Large intestine (tissue), 3 donors: ENCODE measurements around the gene FRMPD2. TPM values are rescaled to one million over a fixed set of nuclear protein-coding genes. Genes with fewer than 3 reads are reported as not detected.
"Not testable (repeated sequence)": the region's sequence is repeated elsewhere in the genome, so short reads cannot be mapped to it uniquely, and the experiment has no call there.

ENCODE experiments used
- DNase-seq, 2 donors: peaks; one replicate each; pipeline versions ENCODE4 v3.0.0 to v3.0.0-alpha.2; 2013
- H3K27ac ChIP-seq: one replicate; pipeline ENCODE4 v1.5.1; 2013; ENCODE audit warnings: low read length
- H3K27me3 ChIP-seq: 2 replicates; pipeline ENCODE4 v1.6.1; 2013; ENCODE audit warnings: low read length; ENCODE audit not compliant: control insufficient read depth, insufficient read depth
- H3K36me3 ChIP-seq: 2 replicates; pipeline ENCODE4 v1.6.1; 2013; ENCODE audit warnings: low read length; ENCODE audit not compliant: control insufficient read depth, insufficient read depth
- H3K4me1 ChIP-seq: one replicate; pipeline ENCODE4 v1.6.1; 2013; ENCODE audit warnings: low read length; ENCODE audit not compliant: control insufficient read depth, insufficient read depth
- H3K4me3 ChIP-seq: one replicate; pipeline ENCODE4 v1.5.1; 2013; ENCODE audit warnings: low read length
- H3K9me3 ChIP-seq: one replicate; pipeline ENCODE4 v1.6.1; 2013; ENCODE audit warnings: mild to moderate bottlenecking, low read depth, low read length, moderate library complexity; ENCODE audit not compliant: control insufficient read depth
- WGBS: methylation state at CpG from one replicate; pipeline ENCODE4 v1.1.5; 2013; ENCODE audit warnings: low lambda C conversion rate; ENCODE audit not compliant: insufficient coverage; 5-methylcytosine and 5-hydroxymethylcytosine counted together
- polyA plus RNA-seq: library from polyadenylated mRNA; unstranded; fragments of 120-200 nt; gene quantifications from one replicate; pipeline ENCODE4 v1.2.1, GENCODE V29; 2013

Gene FRMPD2
- polyA plus RNA-seq, 1 donor: 0.06 TPM

DNA sequence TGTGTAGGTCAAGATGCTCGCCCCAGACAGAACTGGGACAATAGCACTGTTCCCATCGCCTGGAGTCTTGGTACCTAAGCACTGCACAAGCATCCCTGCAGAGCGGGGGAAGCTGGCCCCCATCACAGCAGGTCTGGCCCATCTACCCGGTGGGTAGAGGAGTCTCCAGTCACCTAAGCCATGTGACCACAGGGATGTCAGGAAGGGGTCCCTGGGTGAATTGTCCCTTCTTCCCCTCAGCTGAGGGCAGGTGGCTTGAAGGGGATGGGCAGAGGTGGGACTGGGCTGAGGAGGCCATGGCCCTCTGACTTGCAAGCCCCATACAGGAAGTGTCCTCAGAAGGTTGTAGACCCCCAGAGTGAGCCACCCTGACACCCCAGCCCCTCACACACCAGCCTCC lies 39.7 kb downstream of the FRMPD2 start:
- no peaks in the 10 kb centered on the region for H3K4me1 ChIP-seq
- no peak overlapping the region for H3K4me3 ChIP-seq
- H3K9me3 ChIP-seq: no peaks in the 10 kb centered on the region
- no CpG with 5 or more reads among the region's 4 CpGs for WGBS
- no peaks in the 10 kb centered on the region for H3K36me3 ChIP-seq
- H3K27ac ChIP-seq: no peak overlapping the region
- DNase-seq: no peak
- H3K27me3 ChIP-seq: no peaks in the 10 kb centered on the region

DNA sequence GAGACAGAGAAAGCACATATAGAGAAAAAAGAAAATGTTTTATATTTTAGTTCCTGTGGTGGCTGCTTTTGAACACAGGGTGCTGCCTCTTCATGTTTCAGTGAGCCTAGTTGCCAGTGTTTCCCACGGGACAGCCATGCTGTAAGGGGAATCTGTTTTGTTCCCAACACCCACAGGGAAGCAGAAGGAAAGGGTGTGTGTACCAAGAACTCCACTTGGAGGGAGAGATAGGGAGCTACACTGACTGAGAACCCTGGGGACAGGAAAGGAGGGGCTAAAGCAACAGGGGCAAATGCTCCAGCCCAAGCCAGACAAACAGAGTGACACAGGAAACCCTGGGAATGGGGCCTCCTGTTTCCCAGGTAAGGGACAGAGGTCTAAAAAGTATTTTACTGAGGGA lies 40.2 kb downstream of the FRMPD2 start:
- Histone ChIP-seq H3K4me3 (no peak overlapping the region), H3K4me1 (no peaks in the 10 kb centered on the region), H3K36me3 (no peaks in the 10 kb centered on the region), H3K27me3 (no peaks in the 10 kb centered on the region), H3K9me3 (no peaks in the 10 kb centered on the region), H3K27ac (no peak overlapping the region)
- DNase-seq: no peak
- no CpG with 5 or more reads among the region's 1 CpG for WGBS

DNA sequence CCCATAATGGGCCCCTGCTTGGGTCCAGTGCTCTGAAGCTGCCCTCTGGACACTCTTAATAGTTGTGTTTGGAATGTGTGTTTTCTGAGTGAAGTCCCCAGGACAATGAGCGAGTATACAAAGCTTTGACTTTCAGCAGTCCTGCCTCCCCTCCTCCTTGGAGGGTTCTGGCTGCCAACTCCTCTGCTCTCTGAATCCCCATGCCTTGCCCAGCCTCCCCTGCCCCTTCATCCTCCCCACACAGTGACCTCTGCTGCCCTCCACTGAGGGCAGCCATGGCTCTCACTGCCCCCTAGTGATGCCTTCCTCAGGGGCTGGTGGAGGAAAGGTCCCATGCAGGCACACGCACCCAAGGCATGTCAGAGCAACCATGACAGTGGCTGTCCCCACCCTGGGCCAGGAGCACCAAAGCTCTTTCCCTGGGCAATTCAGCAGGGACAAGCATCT lies 40.9 kb downstream of the FRMPD2 start:
- Histone ChIP-seq H3K36me3 (no peaks in the 10 kb centered on the region), H3K4me1 (no peaks in the 10 kb centered on the region), H3K9me3 (no peaks in the 10 kb centered on the region), H3K4me3 (no peak overlapping the region), H3K27ac (no peak overlapping the region), H3K27me3 (no peaks in the 10 kb centered on the region)
- WGBS: no CpG with 5 or more reads among the region's 2 CpGs
- DNase-seq: no peak

DNA sequence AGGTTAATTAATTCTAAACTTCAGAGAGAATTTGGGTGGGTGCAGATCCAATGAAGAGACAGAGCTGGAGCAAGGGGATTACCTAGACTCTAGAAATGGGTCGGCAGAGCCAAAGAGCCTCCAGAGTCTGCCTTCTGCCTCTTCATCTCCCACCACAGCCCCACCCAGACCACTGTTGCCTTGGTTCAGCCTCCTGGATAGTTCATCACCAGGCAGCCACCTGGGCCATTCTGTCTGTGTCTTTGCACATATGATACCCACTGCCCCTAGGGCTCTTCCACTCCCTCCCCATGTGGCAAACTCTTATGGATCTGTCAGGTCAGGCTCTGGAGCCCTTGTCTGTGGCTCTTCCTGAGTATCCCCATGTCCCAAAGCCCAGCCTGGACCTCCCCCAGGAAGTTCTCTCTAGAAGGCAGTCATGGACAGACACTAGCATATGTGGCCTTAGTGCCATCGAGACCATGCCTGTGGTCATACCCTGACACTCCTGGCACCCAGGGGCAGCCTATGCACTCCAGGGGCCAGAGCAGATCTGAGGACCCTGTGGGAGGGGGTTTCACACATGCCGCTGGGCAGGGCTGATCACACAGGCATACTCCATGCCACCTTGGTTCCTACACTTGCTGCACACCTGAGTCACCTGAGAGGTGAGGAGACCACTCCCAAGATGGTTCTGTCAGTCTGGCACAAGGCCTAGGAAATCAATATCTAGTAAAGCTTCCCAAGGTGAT lies 41.6 kb downstream of the FRMPD2 start:
- no CpG with 5 or more reads among the region's 3 CpGs for WGBS
- H3K27ac ChIP-seq: no peak overlapping the region
- no peak overlapping the region for H3K4me3 ChIP-seq
- H3K36me3 ChIP-seq: no peaks in the 10 kb centered on the region
- H3K9me3 ChIP-seq: no peaks in the 10 kb centered on the region
- H3K27me3 ChIP-seq: no peaks in the 10 kb centered on the region
- no peak for DNase-seq
- H3K4me1 ChIP-seq: no peaks in the 10 kb centered on the region

DNA sequence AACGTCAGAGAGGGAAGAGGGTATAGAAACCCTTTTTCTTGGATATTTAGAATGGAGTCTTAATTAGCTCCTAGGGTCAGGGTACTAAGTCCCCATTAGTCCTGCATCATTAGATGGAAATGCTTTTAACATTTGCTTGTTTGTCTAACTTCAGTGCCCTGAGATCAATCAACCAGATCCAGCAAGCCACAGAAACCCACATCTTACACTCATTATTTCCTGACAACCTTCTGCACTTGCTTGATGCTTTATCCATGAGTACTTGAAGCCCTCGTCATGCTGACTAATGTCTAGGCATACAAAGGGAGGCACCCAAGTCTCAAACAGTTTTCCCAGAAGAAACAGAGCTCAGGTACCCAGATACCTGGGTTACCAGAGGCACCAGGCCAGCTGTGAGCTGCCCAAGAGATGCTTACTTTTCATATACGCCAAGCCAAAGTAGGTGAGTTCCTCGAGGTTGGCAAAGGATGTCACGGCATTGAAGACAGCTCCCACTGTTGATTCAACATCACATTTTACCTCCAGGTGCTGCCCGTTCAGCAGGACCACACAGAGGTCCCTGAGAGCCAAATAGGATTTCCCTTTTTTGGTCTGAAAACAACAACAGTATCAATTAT lies 42.7 kb downstream of the FRMPD2 start:
- peaks cover 4% of the 10 kb centered on the region for H3K27me3 ChIP-seq
- no peak overlapping the region for H3K4me3 ChIP-seq
- DNase-seq: no peak
- WGBS: no CpG with 5 or more reads among the region's 6 CpGs
- H3K9me3 ChIP-seq: no peaks in the 10 kb centered on the region
- no peaks in the 10 kb centered on the region for H3K4me1 ChIP-seq
- H3K36me3 ChIP-seq: no peaks in the 10 kb centered on the region
- H3K27ac ChIP-seq: no peak overlapping the region

DNA sequence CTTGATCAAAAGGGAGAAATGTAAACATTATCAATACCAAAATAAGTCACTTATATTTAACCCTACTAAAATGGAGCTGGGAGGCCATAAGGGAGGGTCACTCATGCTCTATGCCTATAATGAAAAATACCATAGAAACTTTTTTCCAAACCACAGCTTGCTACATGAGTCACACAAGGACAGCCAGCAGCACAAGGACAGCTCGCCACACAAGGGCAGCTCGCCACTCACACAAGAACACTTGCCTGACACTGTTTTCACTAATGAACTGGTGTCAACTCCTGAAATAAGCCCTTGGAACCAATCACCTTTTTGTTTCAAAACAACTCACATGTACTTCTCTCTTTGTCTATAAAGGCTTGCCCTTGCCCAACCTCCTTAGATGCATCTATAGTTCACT lies 43.3 kb downstream of the FRMPD2 start:
- no peak for DNase-seq
- no peak overlapping the region for H3K27ac ChIP-seq
- peaks cover 4% of the 10 kb centered on the region for H3K27me3 ChIP-seq
- WGBS: no CpG with 5 or more reads among the region's 2 CpGs
- no peak overlapping the region for H3K4me3 ChIP-seq
- no peaks in the 10 kb centered on the region for H3K36me3 ChIP-seq
- H3K9me3 ChIP-seq: no peaks in the 10 kb centered on the region
- H3K4me1 ChIP-seq: no peaks in the 10 kb centered on the region

DNA sequence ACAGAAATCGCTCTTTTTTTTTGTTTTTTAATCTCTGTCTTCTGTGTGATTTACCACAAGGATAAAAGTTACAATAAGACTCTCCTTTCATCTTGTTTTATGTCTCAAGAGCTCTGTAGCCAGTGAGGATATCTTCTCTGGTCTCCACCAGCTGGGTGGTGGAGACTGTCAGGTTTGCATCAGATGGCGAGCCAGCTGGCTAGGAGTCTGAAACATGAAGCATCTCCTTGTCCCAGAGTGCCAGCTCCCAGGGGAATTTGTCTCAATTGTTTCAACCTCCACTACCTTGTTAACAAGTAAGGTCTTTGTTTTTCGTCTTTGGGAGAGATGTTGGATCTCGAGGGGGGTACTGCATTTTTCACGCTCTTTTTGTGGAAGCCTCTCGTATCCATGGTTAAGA lies 47.3 kb downstream of the FRMPD2 start:
- H3K27ac ChIP-seq: no peak overlapping the region
- no peaks in the 10 kb centered on the region for H3K9me3 ChIP-seq
- no peak for DNase-seq
- no peaks in the 10 kb centered on the region for H3K4me1 ChIP-seq
- no peaks in the 10 kb centered on the region for H3K36me3 ChIP-seq
- H3K4me3 ChIP-seq: no peak overlapping the region
- WGBS: 100% methylated on average over 1 of the region's 6 CpGs
- peaks cover 17% of the 10 kb centered on the region for H3K27me3 ChIP-seq

DNA sequence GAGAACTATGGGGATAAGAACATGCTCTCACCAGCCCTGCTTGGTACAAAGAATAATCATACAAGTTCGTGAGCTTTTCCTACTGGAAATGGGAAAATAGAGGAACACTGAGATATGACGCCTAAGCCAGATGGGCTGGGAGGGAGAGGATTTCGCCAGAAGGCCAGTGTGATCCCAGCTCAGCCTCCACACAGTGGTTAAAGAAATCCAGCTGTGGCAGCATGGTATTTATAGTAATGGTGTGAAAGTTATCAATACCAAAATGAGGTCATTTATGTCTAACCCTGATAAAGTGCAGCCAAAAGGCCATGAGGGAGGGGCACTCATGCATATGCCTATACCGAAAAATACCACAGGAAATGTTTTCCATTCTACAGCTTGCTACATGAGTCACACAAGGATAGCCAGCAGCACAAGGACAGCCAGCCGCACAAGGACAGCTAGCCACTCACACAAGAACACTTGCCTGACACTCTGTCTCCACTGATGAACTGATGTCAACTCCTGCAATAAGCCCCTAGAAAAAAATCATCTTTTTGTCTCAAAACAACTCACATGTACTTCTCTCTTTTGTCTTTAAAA lies 49.4 kb downstream of the FRMPD2 start:
- no CpG with 5 or more reads among the region's 5 CpGs for WGBS
- Histone ChIP-seq H3K4me1 (no peaks in the 10 kb centered on the region), H3K36me3 (no peaks in the 10 kb centered on the region), H3K27ac (no peak overlapping the region), H3K27me3 (peaks cover 17% of the 10 kb centered on the region), H3K9me3 (no peaks in the 10 kb centered on the region), H3K4me3 (no peak overlapping the region)
- no peak for DNase-seq

DNA sequence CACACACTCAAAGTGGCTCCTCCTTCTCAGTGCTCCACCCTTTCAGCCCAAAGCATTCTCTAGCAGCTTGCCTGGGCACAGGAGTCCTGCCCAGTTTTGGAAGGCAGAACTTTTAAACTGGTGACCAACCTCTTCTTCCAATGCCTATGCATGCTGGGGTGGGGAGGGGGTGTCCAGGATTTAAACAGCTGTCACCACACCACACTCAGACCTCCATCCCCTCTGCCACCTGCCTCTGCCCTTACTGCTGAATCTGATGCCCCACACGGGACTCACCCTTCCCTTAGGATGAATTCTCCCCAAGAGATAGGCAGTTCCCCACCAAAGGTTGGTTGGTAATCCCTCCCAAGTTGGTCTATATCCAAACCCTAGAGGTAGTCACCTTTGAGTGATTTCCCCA lies 50.2 kb downstream of the FRMPD2 start:
- peaks cover 17% of the 10 kb centered on the region for H3K27me3 ChIP-seq
- no peaks in the 10 kb centered on the region for H3K4me1 ChIP-seq
- no peak overlapping the region for H3K27ac ChIP-seq
- WGBS: no CpG with 5 or more reads among the region's 1 CpG
- DNase-seq: no peak
- H3K36me3 ChIP-seq: no peaks in the 10 kb centered on the region
- no peak overlapping the region for H3K4me3 ChIP-seq
- H3K9me3 ChIP-seq: no peaks in the 10 kb centered on the region

DNA sequence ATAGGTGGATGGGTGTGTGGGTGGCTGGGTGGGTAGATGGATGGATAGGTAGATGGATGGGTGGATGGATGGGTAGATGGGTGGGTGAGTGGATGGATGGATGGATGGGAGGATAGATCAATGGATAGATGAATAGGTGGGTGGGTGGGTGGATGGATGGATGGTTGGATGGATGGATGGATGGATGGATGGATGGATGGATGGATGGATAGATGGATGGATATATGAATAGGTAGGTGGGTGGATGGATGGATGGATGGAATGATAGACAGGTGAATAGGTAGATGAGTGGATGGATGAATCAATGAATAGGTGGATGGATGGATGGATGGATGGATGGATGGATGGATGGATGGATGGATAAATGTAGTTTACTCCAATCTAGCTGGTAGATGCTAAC lies 52.7 kb downstream of the FRMPD2 start:
- Histone ChIP-seq H3K4me3 (no peak overlapping the region), H3K4me1 (no peaks in the 10 kb centered on the region), H3K36me3 (no peaks in the 10 kb centered on the region), H3K27me3 (peaks cover 13% of the 10 kb centered on the region), H3K27ac (no peak overlapping the region), H3K9me3 (no peaks in the 10 kb centered on the region)
- no peak for DNase-seq

DNA sequence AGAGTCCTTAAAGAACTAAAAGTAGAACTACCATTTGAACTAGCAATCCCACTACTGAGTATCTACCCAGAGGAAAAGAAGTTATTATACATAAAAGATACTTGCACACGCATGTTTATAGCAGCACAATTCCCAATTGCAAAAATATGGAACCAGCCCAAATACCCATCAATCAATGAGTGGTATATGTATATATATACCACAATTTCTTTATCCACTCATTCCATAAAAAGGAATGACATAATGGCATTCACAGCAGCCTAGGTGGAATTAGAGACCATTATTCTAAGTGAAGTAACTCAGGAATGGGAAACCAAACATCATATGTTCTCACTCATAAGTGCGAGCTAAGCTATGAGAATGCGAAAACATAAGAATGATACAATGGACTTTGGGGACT lies 53.5 kb downstream of the FRMPD2 start:
- not testable (repeated sequence) for H3K4me3 ChIP-seq, DNase-seq, H3K4me1 ChIP-seq, H3K27ac ChIP-seq, H3K36me3 ChIP-seq, H3K9me3 ChIP-seq
- peaks cover 13% of the 10 kb centered on the region for H3K27me3 ChIP-seq
- no CpG with 5 or more reads among the region's 3 CpGs for WGBS
